Kidney (tissue), 14 donors: ENCODE measurements around the gene AGBL5. TPM values are rescaled to one million over a fixed set of nuclear protein-coding genes. Genes with fewer than 3 reads are reported as not detected.
"Not testable (repeated sequence)": the region's sequence is repeated elsewhere in the genome, so short reads cannot be mapped to it uniquely, and the experiment has no call there.

Experiments
- DNase-seq, 5 donors: peaks; one replicate each; pipeline ENCODE4 v3.0.0-alpha.2; 2013 to 2020
- FAIRE-seq: peaks from 2 replicates; lab custom pipeline; 2012; peaks lifted over from hg19 to GRCh38; lab: Jason Lieb, UNC
- H3K27ac ChIP-seq, 2 donors: one replicate each; pipeline ENCODE4 v1.7.0; 2013; ENCODE audit warnings: low read depth in 2 of 2, low read length in 2 of 2, inconsistent platforms in 1 of 2
- H3K27me3 ChIP-seq: one replicate; pipeline ENCODE4 v1.7.1; 2013; ENCODE audit warnings: low read length, inconsistent platforms; ENCODE audit not compliant: control insufficient read depth, insufficient read depth
- H3K36me3 ChIP-seq, 3 donors: one replicate each; pipeline versions ENCODE4 v1.7.0 to v1.7.1; 2013; ENCODE audit warnings: low read length in 3 of 3, control low read depth in 1 of 3, inconsistent platforms in 1 of 3; ENCODE audit not compliant: insufficient read depth in 3 of 3, control insufficient read depth in 2 of 3
- H3K4me1 ChIP-seq, 3 donors: one replicate each; pipeline versions ENCODE4 v1.7.0 to v1.7.1; 2013; ENCODE audit warnings: low read length in 3 of 3, inconsistent platforms in 1 of 3, low read depth in 1 of 3; ENCODE audit not compliant: control insufficient read depth in 2 of 3, insufficient read depth in 2 of 3
- H3K4me3 ChIP-seq, 3 donors: one replicate each; pipeline versions ENCODE4 v1.7.0 to v1.8.1; 2013; ENCODE audit warnings: low read length in 3 of 3, control low read depth in 1 of 3, inconsistent platforms in 1 of 3
- H3K9ac ChIP-seq, 3 donors: one replicate each; pipeline versions ENCODE4 v1.7.0 to v1.7.1; 2013; ENCODE audit warnings: low read length in 3 of 3, control low read depth in 1 of 3, inconsistent platforms in 1 of 3
- H3K9me3 ChIP-seq, 3 donors: one replicate each; pipeline versions ENCODE4 v1.7.0 to v1.7.1; 2013; ENCODE audit warnings: low read length in 3 of 3, control low read depth in 1 of 3, inconsistent platforms in 1 of 3; ENCODE audit not compliant: control insufficient read depth in 2 of 3, insufficient read depth in 1 of 3
- intact Hi-C: fragments of 100-400 bp; cut with DNase I; formaldehyde crosslinking; loops from one replicate; pipeline ENCODE4 v1.11.1; 2022
- polyA plus RNA-seq: library from polyadenylated mRNA; stranded (reverse); fragments of 350-450 nt; fragmentation: Illumina TruSeq; extraction: RNeasy Lipid Tissue Mini Kit (QIAGEN cat#74804); gene quantifications from one replicate; pipeline ENCODE4 v1.2.3, GENCODE V29; 2014; ENCODE audit warnings: low read depth, low replicate concordance; ENCODE audit not compliant: insufficient read depth
- total RNA-seq: library from RNA; stranded (reverse); fragmentation: NEBNext Ultra II Directional; extraction: Animal tissue kit (Norgen Biotek cat#: 25700); gene quantifications from one replicate; pipeline ENCODE4 v1.2.1, GENCODE V29; 2021
- TF ChIP-seq, protein P1 (sequence below): IDR thresholded peaks from 3 replicates; pipeline ENCODE4 v1.5.1; 2012; ENCODE audit warnings: mild to moderate bottlenecking, moderate library complexity, borderline replicate concordance; ENCODE audit not compliant: insufficient read depth; ENCODE audit errors: extremely low read depth
- donor health status: control.
- donor health status: control.
- donor health status: control.
- donor health status: control.
- donor health status: control.
- donor health status: DM: yes; HTN: yes; CAD: no.
- donor health status: Normal renal cell carcinoma (clear cell type).

AGBL5 gene
- total and polyA plus RNA-seq, 2 donors from 2014 or later = 33.4 to 36.5 TPM

DNA sequence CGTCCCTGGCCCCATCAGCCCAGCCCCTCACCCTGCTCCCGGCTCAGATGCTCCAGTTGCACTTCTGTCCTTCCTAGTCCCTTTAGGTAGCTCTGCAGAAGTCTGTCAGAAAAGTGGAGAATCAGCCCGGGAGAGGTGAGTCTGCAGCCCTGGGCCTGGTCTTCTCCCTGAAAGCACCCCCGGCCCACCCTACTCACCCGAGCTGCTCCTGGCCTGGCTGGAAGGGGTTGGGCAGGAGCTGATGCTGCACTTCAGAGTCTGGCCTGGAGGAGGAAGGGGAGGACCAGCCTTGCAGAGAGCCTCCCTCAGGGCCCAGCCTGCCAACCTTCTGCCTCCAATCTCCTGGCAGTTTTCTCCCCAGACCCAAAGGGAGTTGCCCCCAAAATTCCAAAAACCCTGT, 50.9 kb downstream of the AGBL5 start:
- intact Hi-C loops = no loop called here
- Histone ChIP-seq H3K27me3 (no peaks in the 10 kb centered on the region), H3K9ac (no peak overlapping the region), H3K36me3 (peaks cover 0 to 11% (median 2%) of the 10 kb centered on the region in 3 donors), H3K27ac (no peak overlapping the region), H3K4me1 (no peaks in the 10 kb centered on the region), H3K4me3 (no peak overlapping the region), H3K9me3 (no peaks in the 10 kb centered on the region)
- TF ChIP-seq, protein P1, sequence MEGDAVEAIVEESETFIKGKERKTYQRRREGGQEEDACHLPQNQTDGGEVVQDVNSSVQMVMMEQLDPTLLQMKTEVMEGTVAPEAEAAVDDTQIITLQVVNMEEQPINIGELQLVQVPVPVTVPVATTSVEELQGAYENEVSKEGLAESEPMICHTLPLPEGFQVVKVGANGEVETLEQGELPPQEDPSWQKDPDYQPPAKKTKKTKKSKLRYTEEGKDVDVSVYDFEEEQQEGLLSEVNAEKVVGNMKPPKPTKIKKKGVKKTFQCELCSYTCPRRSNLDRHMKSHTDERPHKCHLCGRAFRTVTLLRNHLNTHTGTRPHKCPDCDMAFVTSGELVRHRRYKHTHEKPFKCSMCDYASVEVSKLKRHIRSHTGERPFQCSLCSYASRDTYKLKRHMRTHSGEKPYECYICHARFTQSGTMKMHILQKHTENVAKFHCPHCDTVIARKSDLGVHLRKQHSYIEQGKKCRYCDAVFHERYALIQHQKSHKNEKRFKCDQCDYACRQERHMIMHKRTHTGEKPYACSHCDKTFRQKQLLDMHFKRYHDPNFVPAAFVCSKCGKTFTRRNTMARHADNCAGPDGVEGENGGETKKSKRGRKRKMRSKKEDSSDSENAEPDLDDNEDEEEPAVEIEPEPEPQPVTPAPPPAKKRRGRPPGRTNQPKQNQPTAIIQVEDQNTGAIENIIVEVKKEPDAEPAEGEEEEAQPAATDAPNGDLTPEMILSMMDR = no peak
- peak in 1 of 5 donors; percentile 40 for DNase-seq
- FAIRE-seq = no peak

DNA sequence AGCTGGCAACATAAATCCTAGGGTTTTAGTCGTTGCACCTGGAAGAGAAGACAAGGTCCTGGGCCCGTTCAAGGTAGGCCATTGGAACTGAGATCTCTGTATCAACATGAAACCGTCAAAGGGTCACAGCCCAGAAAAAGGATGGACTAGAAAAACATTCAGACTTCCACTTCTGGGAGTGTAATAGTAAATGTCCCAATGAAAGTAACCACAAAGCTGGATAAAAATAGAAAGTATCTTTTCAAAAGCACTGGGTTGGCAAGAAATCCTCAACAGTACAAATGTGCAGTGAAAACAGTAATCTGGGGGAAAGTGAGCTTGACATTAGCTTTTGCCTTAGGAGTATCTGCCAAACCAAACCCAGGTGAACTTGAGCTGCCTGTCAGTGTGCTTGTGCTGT, 54.5 kb downstream of the AGBL5 start:
- Histone ChIP-seq H3K4me1 (no peaks in the 10 kb centered on the region), H3K27ac (no peak overlapping the region), H3K4me3 (no peak overlapping the region), H3K36me3 (no peaks in the 10 kb centered on the region), H3K9me3 (no peaks in the 10 kb centered on the region), H3K27me3 (no peaks in the 10 kb centered on the region), H3K9ac (no peak overlapping the region)
- FAIRE-seq = no peak
- no peak for DNase-seq
- TF ChIP-seq, protein P1 = no peak
- intact Hi-C loops = no loop called here

DNA sequence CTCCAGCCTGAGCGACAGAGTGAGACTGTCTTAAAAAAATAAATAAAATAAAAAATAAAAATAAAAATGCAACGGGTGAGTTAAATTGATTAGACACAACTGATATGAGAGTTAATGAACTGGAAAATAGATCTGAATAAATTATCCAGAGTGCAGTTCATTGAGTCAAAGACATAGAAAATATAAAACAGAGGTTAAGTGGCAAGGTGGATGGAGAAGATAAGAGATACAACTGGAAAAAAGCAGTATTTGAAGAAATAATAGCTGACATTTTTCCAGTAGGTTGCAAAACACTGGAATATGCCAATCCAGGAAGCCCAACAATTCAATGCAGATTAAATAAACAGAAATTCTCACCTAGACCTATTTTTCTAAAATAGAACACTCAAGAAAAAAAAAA, 56.8 kb downstream of the AGBL5 start:
- H3K27me3 ChIP-seq = no peaks in the 10 kb centered on the region
- DNase-seq = no peak
- FAIRE-seq = no peak
- H3K9ac ChIP-seq = no peak overlapping the region
- TF ChIP-seq, protein P1 = no peak
- H3K27ac ChIP-seq = no peak overlapping the region
- no peak overlapping the region for H3K4me3 ChIP-seq
- H3K4me1 ChIP-seq = no peaks in the 10 kb centered on the region
- intact Hi-C loops = no loop called here
- no peaks in the 10 kb centered on the region for H3K9me3 ChIP-seq
- no peaks in the 10 kb centered on the region for H3K36me3 ChIP-seq

DNA sequence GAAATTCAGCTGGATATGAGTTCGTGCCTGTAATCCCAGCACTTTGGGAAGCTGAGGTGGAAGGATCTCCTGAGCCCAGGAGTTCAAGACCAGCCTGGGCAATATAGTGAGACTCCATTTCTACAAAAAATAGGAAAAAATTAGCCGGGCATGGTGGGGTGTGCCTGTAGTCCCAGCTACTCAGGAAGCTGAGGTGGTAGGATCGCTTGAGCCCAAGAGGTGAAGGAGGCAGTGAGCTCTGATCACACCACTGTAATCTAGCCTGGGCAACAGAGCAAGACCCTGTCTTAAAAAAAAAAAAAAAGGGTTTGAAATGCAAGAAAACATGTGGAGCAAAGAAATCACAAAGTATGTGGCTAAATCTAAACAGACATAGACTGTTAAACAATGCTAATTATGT, 57.6 kb downstream of the AGBL5 start:
- Histone ChIP-seq H3K4me1 (no peaks in the 10 kb centered on the region), H3K27ac (no peak overlapping the region), H3K36me3 (no peaks in the 10 kb centered on the region), H3K27me3 (no peaks in the 10 kb centered on the region), H3K9me3 (no peaks in the 10 kb centered on the region), H3K9ac (no peak overlapping the region), H3K4me3 (no peak overlapping the region)
- FAIRE-seq = no peak
- intact Hi-C loops = no loop called here
- TF ChIP-seq, protein P1 = no peak
- peak in 1 of 5 donors; percentile 8 for DNase-seq

DNA sequence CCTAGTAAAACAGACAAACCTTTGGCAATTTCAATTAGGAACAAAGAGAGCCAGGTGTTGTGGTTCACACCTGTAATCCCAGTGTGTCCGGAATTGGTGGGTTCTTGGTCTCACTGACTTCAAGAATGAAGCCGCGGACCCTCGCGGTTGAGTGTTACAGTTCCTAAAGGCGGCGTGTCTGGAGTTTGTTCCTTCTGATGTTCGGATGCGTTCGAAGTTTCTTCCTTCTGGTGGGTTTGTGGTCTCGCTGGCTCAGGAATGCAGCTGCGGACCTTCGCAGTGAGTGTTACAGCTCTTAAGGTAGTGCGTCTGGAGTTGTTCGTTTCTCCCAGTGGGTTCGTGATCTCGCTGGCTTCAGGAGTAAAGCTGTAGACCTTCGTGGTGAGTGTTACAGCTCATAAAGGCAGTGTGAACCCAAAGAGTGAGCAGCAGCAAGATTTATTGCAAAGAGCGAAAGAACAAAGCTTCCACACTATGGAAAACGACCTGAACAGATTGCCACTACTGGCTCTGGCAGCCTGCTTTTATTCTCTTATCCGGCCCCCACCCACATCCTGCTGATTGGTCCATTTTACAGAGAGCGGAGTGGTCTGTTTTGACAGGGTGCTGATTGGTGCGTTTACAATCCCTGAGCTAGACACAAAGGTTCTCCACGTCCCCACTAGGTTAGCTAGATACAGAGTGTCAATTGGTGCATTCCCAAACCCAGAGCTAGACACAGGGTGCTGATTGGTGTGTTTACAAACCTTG, 59.3 kb downstream of the AGBL5 start:
- H3K4me1 ChIP-seq, H3K36me3 ChIP-seq, H3K27me3 ChIP-seq, intact Hi-C loops, H3K9ac ChIP-seq, FAIRE-seq, H3K4me3 ChIP-seq, H3K9me3 ChIP-seq, H3K27ac ChIP-seq: not testable (repeated sequence)
- DNase-seq = peak in 1 of 5 donors; percentile 35
